Measurements from ENCODE around the gene CBLN3. TPM values are rescaled to one million over a fixed set of nuclear protein-coding genes. Genes with fewer than 3 reads are reported as not detected.

Gene CBLN3
- polyA plus RNA-seq, 3 donors = 2.9 to 3.5 (median 3.0) TPM

Other genes with a start within 250 kb of the CBLN3 start
- 10 to 100 TPM; 32.8 to 42.1 (median 40.5) TPM for gene IPO4, start 240.9 kb downstream of the CBLN3 start, polyA plus RNA-seq (ENCODE audit: insufficient read length in 3 of 3)
- gene TM9SF1, start 234.2 kb downstream of the CBLN3 start, polyA plus RNA-seq (ENCODE audit: insufficient read length in 3 of 3) = 10 to 100 TPM; 36.6 to 50.8 (median 47.1) TPM
- gene TSSK4, start 224.0 kb downstream of the CBLN3 start, polyA plus RNA-seq (ENCODE audit: insufficient read length in 3 of 3) = 10 to 100 TPM in 1 of 3 donors, 1 to 10 TPM in 2; 4.8 to 11.6 (median 6.8) TPM
- gene CHMP4A, start 216.2 kb downstream of the CBLN3 start, polyA plus RNA-seq (ENCODE audit: insufficient read length in 3 of 3) = 10 to 100 TPM; 56.1 to 58.4 (median 56.9) TPM
- gene MDP1, start 213.6 kb downstream of the CBLN3 start, polyA plus RNA-seq (ENCODE audit: insufficient read length in 3 of 3) = 10 to 100 TPM; 10.2 to 17.3 (median 13.5) TPM
- gene NEDD8, start 197.3 kb downstream of the CBLN3 start, polyA plus RNA-seq (ENCODE audit: insufficient read length in 3 of 3) = 100 to 1,000 TPM; 198 to 251 (median 250) TPM
- gene GMPR2, start 196.7 kb downstream of the CBLN3 start, polyA plus RNA-seq (ENCODE audit: insufficient read length in 3 of 3) = 100 to 1,000 TPM; 107 to 128 (median 115) TPM
- gene TINF2, start 187.0 kb downstream of the CBLN3 start, polyA plus RNA-seq (ENCODE audit: insufficient read length in 3 of 3) = 10 to 100 TPM; 52.8 to 65.8 (median 61.6) TPM
- 1 to 10 TPM; 1.6 to 2.1 (median 2.0) TPM for gene TGM1, start 166.5 kb downstream of the CBLN3 start, polyA plus RNA-seq (ENCODE audit: insufficient read length in 3 of 3)
- 10 to 100 TPM; 20.0 to 25.3 (median 23.5) TPM for gene RABGGTA, start 158.1 kb downstream of the CBLN3 start, polyA plus RNA-seq (ENCODE audit: insufficient read length in 3 of 3)
- gene DHRS1, start 129.9 kb downstream of the CBLN3 start, polyA plus RNA-seq (ENCODE audit: insufficient read length in 3 of 3) = 10 to 100 TPM; 31.4 to 61.9 (median 37.9) TPM
- 10 to 100 TPM; 25.8 to 28.5 (median 26.7) TPM for gene NOP9, start 129.8 kb downstream of the CBLN3 start, polyA plus RNA-seq (ENCODE audit: insufficient read length in 3 of 3)
- gene CIDEB, start 121.7 kb downstream of the CBLN3 start, polyA plus RNA-seq (ENCODE audit: insufficient read length in 3 of 3) = 10 to 100 TPM; 24.6 to 28.8 (median 26.5) TPM
- 1 to 10 TPM; 3.4 to 4.3 (median 3.7) TPM for gene LTB4R2, start 119.5 kb downstream of the CBLN3 start, polyA plus RNA-seq (ENCODE audit: insufficient read length in 3 of 3)
- gene LTB4R, start 118.2 kb downstream of the CBLN3 start, polyA plus RNA-seq (ENCODE audit: insufficient read length in 3 of 3) = 1 to 10 TPM; 4.1 to 6.8 (median 5.6) TPM
- 10 to 100 TPM; 15.7 to 25.1 (median 21.6) TPM for gene ADCY4, start 94.6 kb downstream of the CBLN3 start, polyA plus RNA-seq (ENCODE audit: insufficient read length in 3 of 3)
- 1 to 10 TPM; 2.5 to 4.5 (median 3.1) TPM for gene RIPK3, start 89.7 kb downstream of the CBLN3 start, polyA plus RNA-seq (ENCODE audit: insufficient read length in 3 of 3)
- 10 to 100 TPM; 58.4 to 95.5 (median 74.1) TPM for gene NFATC4, start 61.5 kb downstream of the CBLN3 start, polyA plus RNA-seq (ENCODE audit: insufficient read length in 3 of 3)
- gene NYNRIN, start 30.7 kb downstream of the CBLN3 start, polyA plus RNA-seq (ENCODE audit: insufficient read length in 3 of 3) = 10 to 100 TPM; 47.5 to 60.0 (median 47.8) TPM
- gene KHNYN, start 286 bp upstream of the CBLN3 start, polyA plus RNA-seq (ENCODE audit: insufficient read length in 3 of 3) = 10 to 100 TPM; 44.8 to 51.6 (median 48.4) TPM
- gene SDR39U1, start 13.1 kb upstream of the CBLN3 start, polyA plus RNA-seq (ENCODE audit: insufficient read length in 3 of 3) = 10 to 100 TPM; 51.4 to 76.8 (median 69.5) TPM
- under 1 TPM; 0.19 to 0.53 (median 0.32) TPM for gene CMA1, start 78.6 kb upstream of the CBLN3 start, polyA plus RNA-seq (ENCODE audit: insufficient read length in 3 of 3)
- under 1 TPM; 0.62 to 0.79 (median 0.76) TPM for gene CTSG, start 146.6 kb upstream of the CBLN3 start, polyA plus RNA-seq (ENCODE audit: insufficient read length in 3 of 3)
- gene GZMH, start 180.0 kb upstream of the CBLN3 start, polyA plus RNA-seq (ENCODE audit: insufficient read length in 3 of 3) = under 1 TPM in 1 of 3 donors, not detected in 2; 0.11 TPM
- 1 to 10 TPM in 1 of 3 donors, under 1 TPM in 1, not detected in 1; 0.60 to 1.2 TPM for gene GZMB, start 204.5 kb upstream of the CBLN3 start, polyA plus RNA-seq (ENCODE audit: insufficient read length in 3 of 3)